Loucy (cell line): ENCODE results near the gene SGK1.
A peak's percentile ranks its signal among the peaks of the same experiment; 100 is the strongest.

Experiments
- H2AFZ ChIP-seq: fragments of 200-600 bp; sonication (generic); 2 replicates; pipeline ENCODE4 v1.6.0; 2016; ENCODE audit warnings: antibody characterized with exemption, mild to moderate bottlenecking, low read length, moderate library complexity
- H3F3A ChIP-seq: fragments of 200-600 bp; 2 replicates; pipeline ENCODE4 v1.6.0; 2016; ENCODE audit warnings: antibody characterized with exemption, low read depth, mild to moderate bottlenecking
- H3K27me3 ChIP-seq: fragments of 200-600 bp; sonication (generic); 2 replicates; pipeline ENCODE4 v1.6.1; 2014; ENCODE audit warnings: low read length, mild to moderate bottlenecking; ENCODE audit not compliant: insufficient read depth, poor library complexity, severe bottlenecking
- H3K36me3 ChIP-seq: fragments of 200-600 bp; sonication (generic); 2 replicates; pipeline ENCODE4 v1.6.1; 2016; ENCODE audit warnings: low read length; ENCODE audit not compliant: insufficient read depth
- H3K4me1 ChIP-seq: fragments of 200-600 bp; sonication (generic); 2 replicates; pipeline ENCODE4 v1.5.1; 2014; ENCODE audit warnings: low read length, mild to moderate bottlenecking; ENCODE audit not compliant: insufficient read depth, poor library complexity, severe bottlenecking
- H3K4me2 ChIP-seq: fragments of 200-600 bp; sonication (generic); 2 replicates; pipeline ENCODE4 v1.6.0; 2014; ENCODE audit warnings: antibody characterized with exemption, low read length, low read depth, mild to moderate bottlenecking; ENCODE audit not compliant: poor library complexity, severe bottlenecking
- H3K4me3 ChIP-seq: fragments of 200-600 bp; sonication (generic); 2 replicates; pipeline ENCODE4 v1.5.1; 2014; ENCODE audit warnings: low read length, mild to moderate bottlenecking, mixed read lengths; ENCODE audit not compliant: poor library complexity, severe bottlenecking
- H3K79me2 ChIP-seq: fragments of 200-600 bp; sonication (generic); 2 replicates; pipeline ENCODE4 v1.6.1; 2014; ENCODE audit warnings: low read length; ENCODE audit not compliant: insufficient read depth
- H3K9ac ChIP-seq: fragments of 200-600 bp; sonication (generic); 2 replicates; pipeline ENCODE4 v1.6.0; 2014; ENCODE audit warnings: mild to moderate bottlenecking, low read depth, low read length, moderate library complexity; ENCODE audit not compliant: poor library complexity, severe bottlenecking
- H3K9me2 ChIP-seq: fragments of 200-600 bp; sonication (generic); replicated peaks from 2 replicates; pipeline ENCODE4 v1.6.1; 2016; ENCODE audit warnings: low read depth, low read length, mixed read lengths
- H3K9me3 ChIP-seq: fragments of 200-600 bp; sonication (generic); 2 replicates; pipeline ENCODE4 v1.6.1; 2014; ENCODE audit warnings: mild to moderate bottlenecking, antibody characterized with exemption, low read length, low read depth; ENCODE audit not compliant: insufficient read depth
- H4K20me1 ChIP-seq: fragments of 200-600 bp; sonication (generic); 2 replicates; pipeline ENCODE4 v1.6.0; 2014; ENCODE audit warnings: antibody characterized with exemption, low read length, mild to moderate bottlenecking; ENCODE audit not compliant: insufficient read depth, poor library complexity, severe bottlenecking
- EZH2phosphoT487 ChIP-seq: fragments of 200-600 bp; IDR thresholded peaks from 2 replicates; pipeline ENCODE4 v1.6.1; 2018; ENCODE audit warnings: antibody characterized with exemption, mild to moderate bottlenecking, moderate library complexity, borderline replicate concordance
- TF ChIP-seq, protein P1 (sequence below): fragments of 200-600 bp; sonication (generic); conservative IDR thresholded peaks from 2 replicates; pipeline ENCODE4 v1.5.1; 2014; ENCODE audit warnings: mild to moderate bottlenecking, antibody characterized with exemption, low read length

Gene SGK1

DNA sequence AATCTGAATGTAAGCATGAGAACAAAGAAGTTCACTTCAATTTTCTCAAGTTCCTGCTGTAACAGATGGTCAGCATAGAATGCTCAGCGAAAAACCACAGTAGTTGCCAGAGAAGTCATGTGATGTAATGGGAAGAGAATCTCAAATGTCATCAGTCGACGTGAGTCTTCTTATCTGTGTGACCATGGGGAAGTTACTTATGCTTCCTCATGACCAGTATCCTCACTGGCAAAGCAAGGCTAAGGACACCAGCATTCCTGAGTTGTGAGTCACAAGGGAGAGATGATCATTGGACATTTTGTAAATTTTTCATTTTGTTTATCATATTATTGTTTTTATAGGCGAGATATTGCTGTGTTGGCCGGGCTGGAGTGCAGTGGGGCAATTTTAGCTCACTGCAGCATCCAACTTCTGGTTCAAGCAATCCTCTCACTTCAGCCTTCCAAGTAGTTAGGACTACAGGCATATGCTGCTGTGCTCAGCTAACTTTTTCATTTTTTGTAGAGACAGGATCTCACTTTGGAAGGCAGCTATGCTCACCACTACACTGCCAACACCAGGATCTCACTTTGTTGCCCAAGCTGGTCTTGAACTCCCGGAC, 21.9 kb downstream of the SGK1 start:
- no peaks in the 10 kb centered on the region for H3K27me3 ChIP-seq
- H3K9ac ChIP-seq = no peak overlapping the region
- H3K4me2 ChIP-seq = peak overlapping the region; percentile 38

DNA sequence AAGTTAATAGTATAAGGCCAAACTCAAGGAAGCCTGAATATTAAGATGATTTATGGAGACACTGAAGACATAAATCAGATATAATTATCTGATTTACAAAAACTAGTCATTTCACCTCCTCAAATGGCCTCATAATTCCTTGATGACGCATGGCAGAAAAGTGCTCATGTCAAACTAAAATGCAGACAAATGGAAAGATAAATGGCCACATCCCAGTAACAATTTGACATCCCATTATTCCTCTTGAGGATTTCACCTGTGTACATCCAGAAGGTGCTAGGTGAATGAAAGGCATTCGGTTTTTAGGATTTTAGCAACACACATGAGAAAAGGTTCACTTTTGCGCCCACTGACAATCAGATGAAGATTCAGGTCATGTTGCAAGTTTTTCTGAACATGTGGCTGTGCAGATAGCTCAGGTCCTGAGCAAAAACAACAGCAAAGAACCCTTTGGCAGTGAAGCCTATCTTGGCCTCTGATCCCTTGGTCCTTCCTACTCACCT, 24.2 kb downstream of the SGK1 start:
- TF ChIP-seq, protein P1, sequence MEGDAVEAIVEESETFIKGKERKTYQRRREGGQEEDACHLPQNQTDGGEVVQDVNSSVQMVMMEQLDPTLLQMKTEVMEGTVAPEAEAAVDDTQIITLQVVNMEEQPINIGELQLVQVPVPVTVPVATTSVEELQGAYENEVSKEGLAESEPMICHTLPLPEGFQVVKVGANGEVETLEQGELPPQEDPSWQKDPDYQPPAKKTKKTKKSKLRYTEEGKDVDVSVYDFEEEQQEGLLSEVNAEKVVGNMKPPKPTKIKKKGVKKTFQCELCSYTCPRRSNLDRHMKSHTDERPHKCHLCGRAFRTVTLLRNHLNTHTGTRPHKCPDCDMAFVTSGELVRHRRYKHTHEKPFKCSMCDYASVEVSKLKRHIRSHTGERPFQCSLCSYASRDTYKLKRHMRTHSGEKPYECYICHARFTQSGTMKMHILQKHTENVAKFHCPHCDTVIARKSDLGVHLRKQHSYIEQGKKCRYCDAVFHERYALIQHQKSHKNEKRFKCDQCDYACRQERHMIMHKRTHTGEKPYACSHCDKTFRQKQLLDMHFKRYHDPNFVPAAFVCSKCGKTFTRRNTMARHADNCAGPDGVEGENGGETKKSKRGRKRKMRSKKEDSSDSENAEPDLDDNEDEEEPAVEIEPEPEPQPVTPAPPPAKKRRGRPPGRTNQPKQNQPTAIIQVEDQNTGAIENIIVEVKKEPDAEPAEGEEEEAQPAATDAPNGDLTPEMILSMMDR = no peak
- TF ChIP-seq EZH2phosphoT487 = no peak
- Histone ChIP-seq H3F3A (no peaks in the 10 kb centered on the region), H3K4me2 (no peak overlapping the region), H4K20me1 (no peaks in the 10 kb centered on the region), H3K36me3 (no peaks in the 10 kb centered on the region), H3K9me3 (no peaks in the 10 kb centered on the region), H3K79me2 (no peaks in the 10 kb centered on the region), H2AFZ (no peak overlapping the region), H3K4me3 (no peak overlapping the region), H3K9me2 (no peaks in the 10 kb centered on the region), H3K27me3 (no peaks in the 10 kb centered on the region), H3K4me1 (peaks cover 16% of the 10 kb centered on the region), H3K9ac (no peak overlapping the region)

More for the DNA sequence above, 21.9 kb downstream of the SGK1 start:
- Histone ChIP-seq H3K36me3 (no peaks in the 10 kb centered on the region), H3K79me2 (no peaks in the 10 kb centered on the region), H4K20me1 (no peaks in the 10 kb centered on the region), H3K4me1 (peaks cover 10% of the 10 kb centered on the region), H3K9me2 (no peaks in the 10 kb centered on the region), H3K9me3 (no peaks in the 10 kb centered on the region), H2AFZ (peak overlapping the region; percentile 47; the same call in 1 of the 2 replicates), H3F3A (no peaks in the 10 kb centered on the region), H3K4me3 (no peak overlapping the region)
- TF ChIP-seq, protein P1 = no peak
- TF ChIP-seq EZH2phosphoT487 = no peak

DNA sequence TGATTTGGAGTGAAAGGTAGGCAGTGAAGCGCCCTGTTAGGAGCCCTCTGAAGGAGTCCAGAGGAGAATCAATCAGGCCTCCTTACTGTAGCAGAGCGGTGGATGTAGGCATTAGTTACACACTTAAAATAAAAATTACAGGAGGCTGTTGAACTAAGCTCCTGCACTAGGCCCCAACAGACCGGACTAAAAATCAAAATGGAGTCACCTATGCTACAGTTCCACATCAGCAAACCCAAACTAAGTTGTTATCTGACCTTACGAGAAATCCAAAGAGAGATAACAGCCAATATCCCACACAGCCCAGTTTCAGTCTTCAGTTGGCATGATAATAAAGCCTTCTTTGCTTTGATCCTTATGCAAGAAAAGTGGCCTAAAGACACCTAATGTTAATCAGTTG, 26.8 kb downstream of the SGK1 start:
- TF ChIP-seq, protein P1 = no peak
- no peak for TF ChIP-seq EZH2phosphoT487
- Histone ChIP-seq H3K4me1 (peaks cover 24% of the 10 kb centered on the region), H3K4me3 (no peak overlapping the region), H3K9ac (no peak overlapping the region), H3F3A (no peaks in the 10 kb centered on the region), H4K20me1 (no peaks in the 10 kb centered on the region), H3K4me2 (no peak overlapping the region), H2AFZ (no peak overlapping the region), H3K9me2 (no peaks in the 10 kb centered on the region), H3K36me3 (no peaks in the 10 kb centered on the region), H3K27me3 (no peaks in the 10 kb centered on the region), H3K79me2 (no peaks in the 10 kb centered on the region), H3K9me3 (no peaks in the 10 kb centered on the region)
